Liver (tissue), 3 donors: ENCODE measurements around the gene ACACA.

Source experiments
- HNF4G ChIP-seq: IDR thresholded peaks from 2 replicates; pipeline ENCODE4 v1.6.1; 2016; ENCODE audit warnings: antibody characterized with exemption
- TF ChIP-seq, protein P1 (sequence below): fragments of 150-350 bp; IDR thresholded peaks from 2 replicates; pipeline ENCODE4 v1.5.1; 2017; ENCODE audit warnings: improper control_type of control experiment, low read depth, low read length; ENCODE audit not compliant: missing input control
- TF ChIP-seq, protein P2 (sequence below): IDR thresholded peaks from 2 replicates; pipeline ENCODE4 v1.6.1; 2016; ENCODE audit warnings: antibody characterized with exemption
- donor health status: healthy.
- donor health status: healthy.

DNA sequence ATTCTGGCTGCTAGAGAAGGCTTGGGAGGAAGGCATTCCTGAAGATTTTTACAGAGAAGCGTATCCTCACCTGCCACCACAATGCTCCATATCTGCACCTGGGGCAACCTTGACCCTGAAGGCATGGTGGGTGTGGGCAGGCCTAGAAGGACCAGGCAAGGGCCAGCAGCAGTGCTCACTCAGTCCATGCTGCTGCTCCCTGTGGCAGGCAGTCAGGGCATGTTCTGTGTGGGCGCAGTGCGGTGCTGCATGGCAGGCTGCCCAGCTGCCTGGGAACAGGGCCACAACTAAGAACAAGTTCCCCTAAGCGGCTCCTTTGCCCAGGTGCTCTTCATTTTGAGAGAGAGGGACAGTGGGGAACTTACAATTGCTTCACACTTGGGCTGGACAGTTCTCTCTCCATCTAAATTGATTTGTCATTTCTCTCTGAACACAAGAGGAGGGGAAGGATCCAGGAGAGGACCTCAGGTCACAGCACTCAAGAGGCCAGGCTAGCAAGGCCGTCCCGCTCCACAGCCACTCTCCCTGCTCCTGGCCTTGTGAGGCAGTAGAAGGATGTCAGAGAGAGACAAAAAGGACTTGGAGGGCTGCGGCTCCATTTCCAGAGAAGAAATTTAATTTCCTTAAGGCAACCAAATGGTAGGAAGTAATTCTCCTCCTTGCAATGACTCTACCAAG, 299.1 kb downstream of the ACACA start:
- TF ChIP-seq, protein P1, sequence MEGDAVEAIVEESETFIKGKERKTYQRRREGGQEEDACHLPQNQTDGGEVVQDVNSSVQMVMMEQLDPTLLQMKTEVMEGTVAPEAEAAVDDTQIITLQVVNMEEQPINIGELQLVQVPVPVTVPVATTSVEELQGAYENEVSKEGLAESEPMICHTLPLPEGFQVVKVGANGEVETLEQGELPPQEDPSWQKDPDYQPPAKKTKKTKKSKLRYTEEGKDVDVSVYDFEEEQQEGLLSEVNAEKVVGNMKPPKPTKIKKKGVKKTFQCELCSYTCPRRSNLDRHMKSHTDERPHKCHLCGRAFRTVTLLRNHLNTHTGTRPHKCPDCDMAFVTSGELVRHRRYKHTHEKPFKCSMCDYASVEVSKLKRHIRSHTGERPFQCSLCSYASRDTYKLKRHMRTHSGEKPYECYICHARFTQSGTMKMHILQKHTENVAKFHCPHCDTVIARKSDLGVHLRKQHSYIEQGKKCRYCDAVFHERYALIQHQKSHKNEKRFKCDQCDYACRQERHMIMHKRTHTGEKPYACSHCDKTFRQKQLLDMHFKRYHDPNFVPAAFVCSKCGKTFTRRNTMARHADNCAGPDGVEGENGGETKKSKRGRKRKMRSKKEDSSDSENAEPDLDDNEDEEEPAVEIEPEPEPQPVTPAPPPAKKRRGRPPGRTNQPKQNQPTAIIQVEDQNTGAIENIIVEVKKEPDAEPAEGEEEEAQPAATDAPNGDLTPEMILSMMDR: no peak
- TF ChIP-seq, protein P2, sequence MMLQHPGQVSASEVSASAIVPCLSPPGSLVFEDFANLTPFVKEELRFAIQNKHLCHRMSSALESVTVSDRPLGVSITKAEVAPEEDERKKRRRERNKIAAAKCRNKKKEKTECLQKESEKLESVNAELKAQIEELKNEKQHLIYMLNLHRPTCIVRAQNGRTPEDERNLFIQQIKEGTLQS: no peak
- no peak for TF ChIP-seq HNF4G
